Spleen (tissue), 11 donors: Measurements from ENCODE around the gene GLB1L. TPM values are rescaled to one million over a fixed set of nuclear protein-coding genes. Genes with fewer than 3 reads are reported as not detected.

Experiments used
- DNase-seq: peaks from one replicate; pipeline ENCODE4 v3.0.0-alpha.2; 2020
- H3K27ac ChIP-seq, 8 donors: fragments of 200-600 bp; sonication (generic) in 7 of 8; 1 replicate in 4 of 8; 2 replicates in 4 of 8; pipeline versions ENCODE4 v1.5.0 to v1.8.0; 2016 to 2021; ENCODE audit warnings: inconsistent platforms in 4 of 8, mild to moderate bottlenecking in 4 of 8, moderate library complexity in 1 of 8
- H3K27me3 ChIP-seq, 7 donors: fragments of 200-600 bp; sonication (generic) in 6 of 7; replicated peaks in 1 of 7; 1 replicate in 4 of 7; 2 replicates in 3 of 7; pipeline versions ENCODE4 v1.5.0 to v1.8.0; 2016 to 2021; ENCODE audit warnings: inconsistent platforms in 3 of 7, mild to moderate bottlenecking in 1 of 7
- H3K36me3 ChIP-seq, 6 donors: fragments of 200-600 bp; sonication (generic) in 5 of 6; 1 replicate in 4 of 6; 2 replicates in 2 of 6; pipeline versions ENCODE4 v1.5.0 to v1.8.0; 2016 to 2021; ENCODE audit warnings: inconsistent platforms in 2 of 6
- H3K4me1 ChIP-seq, 6 donors: fragments of 200-600 bp; sonication (generic) in 5 of 6; 1 replicate in 3 of 6; 2 replicates in 3 of 6; pipeline versions ENCODE4 v1.5.0 to v1.8.0; 2016 to 2021; ENCODE audit warnings: inconsistent platforms in 3 of 6
- H3K4me3 ChIP-seq, 8 donors: fragments of 200-600 bp; sonication (generic) in 7 of 8; 1 replicate in 4 of 8; 2 replicates in 4 of 8; pipeline versions ENCODE4 v1.5.0 to v1.8.0; 2016 to 2021; ENCODE audit warnings: inconsistent platforms in 4 of 8, mild to moderate bottlenecking in 4 of 8, moderate library complexity in 2 of 8
- H3K9me3 ChIP-seq, 8 donors: fragments of 200-600 bp; sonication (generic) in 7 of 8; 1 replicate in 4 of 8; 2 replicates in 4 of 8; pipeline versions ENCODE4 v1.5.0 to v1.8.0; 2016 to 2021; ENCODE audit warnings: inconsistent platforms in 4 of 8
- CTCF ChIP-seq, 11 experiments: fragments of 200-600 bp in 7 of 11; fragments of 450-650 bp in 4 of 11; sonication (generic) in 4 of 11; IDR thresholded peaks in 8 of 11; conservative IDR thresholded peaks in 3 of 11; 1 replicate in 7 of 11; 2 replicates in 4 of 11; pipeline versions ENCODE4 v1.4.0 to v1.8.0; 2016 to 2021; ENCODE audit warnings: antibody characterized with exemption in 11 of 11, inconsistent platforms in 4 of 11, mild to moderate bottlenecking in 1 of 11
- POLR2A ChIP-seq, 3 donors: fragments of 450-650 bp; IDR thresholded peaks; one replicate each; pipeline ENCODE4 v1.5.1; 2017; ENCODE audit warnings: antibody characterized with exemption in 3 of 3, mild to moderate bottlenecking in 1 of 3
- POLR2AphosphoS5 ChIP-seq, 3 donors: sonication (generic); formaldehyde crosslinking; IDR thresholded peaks; one replicate each; pipeline ENCODE4 v1.5.1; 2017; ENCODE audit warnings: antibody characterized with exemption in 3 of 3
- WGBS, 5 donors: extraction: QIAGEN DNeasy Blood & Tissue Kit in 3 of 5; methylation state at CpG; one replicate each; pipeline versions ENCODE4 v1.1.5 to v1.1.7; 2013 to 2018; 5-methylcytosine and 5-hydroxymethylcytosine counted together
- intact Hi-C: fragments of 100-400 bp; cut with DNase I; formaldehyde crosslinking; loops from one replicate; pipeline ENCODE4 v1.15.0; 2023; ENCODE audit warnings: low total_unique reads
- polyA plus RNA-seq, 3 donors: library from polyadenylated mRNA; stranded (reverse); fragments of 200-250 nt; gene quantifications; one replicate each; pipeline ENCODE4 v1.2.1, GENCODE V29; 2013
- total RNA-seq, 7 donors: library from RNA; depleted of rRNA in 3 of 7; stranded (reverse); fragments of >200 nt in 3 of 7; fragmentation: NEBNext Ultra II Directional in 4 of 7; extraction: Animal tissue kit (Norgen Biotek cat#: 25700) in 4 of 7; gene quantifications; one replicate each; pipeline versions ENCODE4 v1.1.0 to v1.2.1, GENCODE V29; 2016 to 2021
- donor health status: healthy with polysubstance abuse.
- donor health status: DM: no; HTN: no; CAD: no; lungs with moderate emphysema.
- donor health status: DM: no; HTN: no; CAD: no.
- donor health status: Bipolar disorder and iron deficiency.
- donor health status: healthy.
- donor health status: DM: no; HTN: no; CAD: no.
- donor health status: DM: yes; HTN: yes; CAD: no.

GLB1L gene
- total and polyA plus RNA-seq, 10 donors = 2.3 to 9.6 (median 7.5) TPM

- intact Hi-C loops = no loop called here
- Histone ChIP-seq H3K4me1 (peaks cover 41 to 86% (median 71%) of the 10 kb centered on the region in 6 donors), H3K9me3 (no peaks in the 10 kb centered on the region), H3K36me3 (peaks cover 0 to 49% (median 23%) of the 10 kb centered on the region in 6 donors), H3K4me3 (peak overlapping the region; percentile 70 to 94 (median 80)), H3K27ac (peak overlapping the region in 7 of 8 donors; percentile 94 to 99 (median 95)), H3K27me3 (peaks cover 0 to 9% (median 0%) of the 10 kb centered on the region in 7 donors)
- TF ChIP-seq POLR2A (IDR thresholded peaks at IDR 0.05) (no peak), CTCF (IDR thresholded peaks at IDR 0.05 in 8 of 11, conservative IDR thresholded peaks at IDR 0.05 in 3 of 11) (no peak), POLR2AphosphoS5 (IDR thresholded peaks at IDR 0.05) (no peak)
- WGBS, 5 donors = 51 to 70% (median 70%) methylated on average over 5 of the region's 5 CpGs
- DNase-seq = no peak
Observed at GRCh38 chr2:219252084-219252483, 6.8 kb upstream of the GLB1L start.

- Histone ChIP-seq H3K4me1 (peaks cover 45 to 91% (median 76%) of the 10 kb centered on the region in 6 donors), H3K36me3 (peaks cover 0 to 53% (median 23%) of the 10 kb centered on the region in 6 donors), H3K27me3 (peaks cover 0 to 9% (median 0%) of the 10 kb centered on the region in 7 donors), H3K9me3 (no peaks in the 10 kb centered on the region), H3K27ac (peak overlapping the region in 7 of 8 donors; percentile 94 to 99 (median 95)), H3K4me3 (peak overlapping the region; percentile 70 to 94 (median 80))
- intact Hi-C loops = no loop called here
- no peak for DNase-seq
- TF ChIP-seq CTCF (IDR thresholded peaks at IDR 0.05 in 8 of 11, conservative IDR thresholded peaks at IDR 0.05 in 3 of 11) (no peak), POLR2AphosphoS5 (IDR thresholded peaks at IDR 0.05) (no peak), POLR2A (IDR thresholded peaks at IDR 0.05) (no peak)
- WGBS, 5 donors = 49 to 80% (median 71%) methylated on average over 6 of the region's 6 CpGs
Observed at GRCh38 chr2:219251656-219252055, 6.4 kb upstream of the GLB1L start.

- intact Hi-C loops = no loop called here
- peak overlapping the region; percentile 73 to 99 (median 94) for H3K27ac ChIP-seq
- TF ChIP-seq POLR2A (IDR thresholded peaks at IDR 0.05) (no peak), POLR2AphosphoS5 (IDR thresholded peaks at IDR 0.05) (peak; percentile 12 to 83 (median 48))
- peak overlapping the region in 7 of 8 donors; percentile 22 to 94 (median 37) for H3K4me3 ChIP-seq
- peaks cover 0 to 9% (median 0%) of the 10 kb centered on the region in 7 donors for H3K27me3 ChIP-seq
- H3K36me3 ChIP-seq = peaks cover 0 to 53% (median 23%) of the 10 kb centered on the region in 6 donors
- H3K4me1 ChIP-seq = peaks cover 55 to 98% (median 86%) of the 10 kb centered on the region in 6 donors
- no peaks in the 10 kb centered on the region for H3K9me3 ChIP-seq
- DNase-seq = peak; percentile 87
- WGBS, 5 donors = 70 to 87% (median 79%) methylated on average over 17 to 22 of the region's 22 CpGs
Observed at GRCh38 chr2:219250049-219250781, 5.0 kb upstream of the GLB1L start.

GRCh38 chr2:219249203-219249980 lies 4.1 kb upstream of the GLB1L start:
- peaks cover 55 to 98% (median 86%) of the 10 kb centered on the region in 6 donors for H3K4me1 ChIP-seq
- H3K27ac ChIP-seq = peak overlapping the region; percentile 73 to 99 (median 94)
- peak overlapping the region; percentile 2 to 94 (median 33) for H3K4me3 ChIP-seq
- TF ChIP-seq CTCF (IDR thresholded peaks at IDR 0.05 in 8 of 11, conservative IDR thresholded peaks at IDR 0.05 in 3 of 11) (peak in 1 of 11 experiments; percentile 7), POLR2A (IDR thresholded peaks at IDR 0.05) (peak; percentile 9 to 33 (median 30)), POLR2AphosphoS5 (IDR thresholded peaks at IDR 0.05) (peak; percentile 36 to 98 (median 88))
- intact Hi-C loops = no loop called here
- peak; percentile 89 for DNase-seq
- peaks cover 0 to 53% (median 23%) of the 10 kb centered on the region in 6 donors for H3K36me3 ChIP-seq
- H3K9me3 ChIP-seq = no peaks in the 10 kb centered on the region
- peaks cover 0 to 6% (median 0%) of the 10 kb centered on the region in 7 donors for H3K27me3 ChIP-seq
- 10 to 19% (median 11%) methylated on average over 6 to 7 of the region's 7 CpGs for WGBS, 5 donors
